GM23248 (cell line): ENCODE measurements around the gene UQCRQ. TPM values are rescaled to one million over a fixed set of nuclear protein-coding genes. Genes with fewer than 3 reads are reported as not detected.

Experiments used
- DNase-seq: peaks from one replicate; pipeline ENCODE4 v3.0.0-alpha.2; 2015
- H2AFZ ChIP-seq: fragments of 200-600 bp; sonication (generic); 2 replicates; pipeline ENCODE4 v1.6.1; 2016; ENCODE audit warnings: antibody characterized with exemption
- H3F3A ChIP-seq: fragments of 200-600 bp; sonication (generic); 2 replicates; pipeline ENCODE4 v1.6.1; 2016; ENCODE audit warnings: mild to moderate bottlenecking, antibody characterized with exemption, mixed run types; ENCODE audit not compliant: insufficient read depth
- H3K27ac ChIP-seq: fragments of 200-600 bp; sonication (generic); 2 replicates; pipeline ENCODE4 v1.5.1; 2016; ENCODE audit warnings: mild to moderate bottlenecking
- H3K27me3 ChIP-seq: fragments of 200-600 bp; sonication (generic); replicated peaks from 2 replicates; pipeline ENCODE4 v1.6.1; 2016; ENCODE audit warnings: mild to moderate bottlenecking; ENCODE audit not compliant: insufficient read depth
- H3K36me3 ChIP-seq: fragments of 200-600 bp; sonication (generic); 2 replicates; pipeline ENCODE4 v1.6.1; 2016; ENCODE audit warnings: low read depth, mild to moderate bottlenecking
- H3K4me1 ChIP-seq: fragments of 200-600 bp; sonication (generic); 2 replicates; pipeline ENCODE4 v1.6.1; 2016; ENCODE audit warnings: mild to moderate bottlenecking; ENCODE audit not compliant: insufficient read depth
- H3K4me2 ChIP-seq: fragments of 200-600 bp; sonication (generic); one replicate; pipeline ENCODE4 v1.6.1; 2016; ENCODE audit warnings: mild to moderate bottlenecking; ENCODE audit not compliant: unreplicated experiment
- H3K4me3 ChIP-seq: fragments of 200-600 bp; sonication (generic); 2 replicates; pipeline ENCODE4 v1.5.1; 2016; ENCODE audit warnings: mild to moderate bottlenecking
- H3K79me2 ChIP-seq: fragments of 200-600 bp; sonication (generic); 2 replicates; pipeline ENCODE4 v1.6.1; 2016; ENCODE audit warnings: mild to moderate bottlenecking; ENCODE audit not compliant: insufficient read depth
- H3K9ac ChIP-seq: fragments of 200-600 bp; sonication (generic); 2 replicates; pipeline ENCODE4 v1.6.1; 2016; ENCODE audit warnings: mild to moderate bottlenecking
- H3K9me2 ChIP-seq: fragments of 200-600 bp; sonication (generic); 2 replicates; pipeline ENCODE4 v1.6.1; 2016; ENCODE audit warnings: mixed run types, mild to moderate bottlenecking, moderate library complexity; ENCODE audit not compliant: insufficient read depth
- H3K9me3 ChIP-seq: fragments of 200-600 bp; sonication (generic); one replicate; pipeline ENCODE4 v1.6.1; 2017; ENCODE audit warnings: low read depth
- H4K20me1 ChIP-seq: fragments of 200-600 bp; sonication (generic); 2 replicates; pipeline ENCODE4 v1.6.0; 2016; ENCODE audit not compliant: insufficient read depth
- EZH2 ChIP-seq: fragments of 200-600 bp; sonication (generic); IDR thresholded peaks from 2 replicates; pipeline ENCODE4 v1.6.1; 2018; ENCODE audit warnings: antibody characterized with exemption, mild to moderate bottlenecking; ENCODE audit not compliant: insufficient read depth, poor library complexity, severe bottlenecking
- EZH2phosphoT487 ChIP-seq: fragments of 200-600 bp; sonication (generic); IDR thresholded peaks from 2 replicates; pipeline ENCODE4 v1.6.1; 2018; ENCODE audit warnings: antibody characterized with exemption, moderate library complexity, mild to moderate bottlenecking, low read depth; ENCODE audit not compliant: insufficient read depth
- WGBS, 2 experiments: methylation state at CpG; one replicate each; pipeline ENCODE4 v1.1.6; 2015 to 2017; ENCODE audit warnings: low lambda C conversion rate in 2 of 2, low coverage in 1 of 2; ENCODE audit errors: missing lambda C conversion rate in 2 of 2; 5-methylcytosine and 5-hydroxymethylcytosine counted together
- in situ Hi-C: fragments of 300-500 bp; cut with MboI; formaldehyde crosslinking; loops from 2 replicates; pipeline ENCODE4 v1.15.0; 2020
- polyA plus RNA-seq: library from polyadenylated mRNA; unstranded; fragments of >200 nt; fragmentation: Nextera tagmentation; extraction: Ambion mirVana; gene quantifications from 2 replicates; pipeline ENCODE4 v1.2.1, GENCODE V29; 2016
- total RNA-seq: library from RNA; depleted of rRNA; stranded (reverse); fragments of >200 nt; shearing (Covaris generic); gene quantifications from 2 replicates; pipeline ENCODE4 v1.2.3, GENCODE V29; 2014; rRNA removed

UQCRQ gene
- 77.9 and 138 TPM in 2 replicates for total RNA-seq
- 1,006 and 1,056 TPM in 2 replicates for polyA plus RNA-seq

- WGBS, 2 experiments, result 1% methylated on average over 53 to 55 of the region's 55 CpGs
- Histone ChIP-seq H3K4me2 (peak within 1 kb of the TSS; percentile 86), H3K9me3 (no peaks in the 10 kb centered on the region), H3K36me3 (peaks cover 7% of the 10 kb centered on the region; the same call in 1 of the 2 replicates), H4K20me1 (no peaks in the 10 kb centered on the region), H3F3A (peaks cover 40% of the 10 kb centered on the region), H3K27me3 (no peaks in the 10 kb centered on the region), H3K27ac (peak within 1 kb of the TSS; percentile 93), H3K4me1 (peaks cover 15% of the 10 kb centered on the region), H3K4me3 (peak within 1 kb of the TSS; percentile 96), H3K9me2 (no peaks in the 10 kb centered on the region), H3K9ac (peak within 1 kb of the TSS; percentile 97), H3K79me2 (peaks cover 29% of the 10 kb centered on the region), H2AFZ (peak within 1 kb of the TSS; percentile 95)
- no peak for TF ChIP-seq EZH2phosphoT487
- TF ChIP-seq EZH2, result no peak
- peak; percentile 100 for DNase-seq
- in situ Hi-C loops, result no loop called here
Observed at GRCh38 chr5:132866342-132867045, at the start of gene UQCRQ, which contains the start of gene GDF9. TSS of gene UQCRQ (plus strand) at chr5:132866642. CDS start at chr5:132866882, 240 bp downstream. TSS of gene GDF9 (minus strand) at chr5:132866469. CDS start at chr5:132864533, 1,936 bp downstream.

GRCh38 chr5:132817011-132817410, 49.4 kb upstream of the UQCRQ start:
- Histone ChIP-seq H3K4me3 (no peak overlapping the region), H3K79me2 (no peaks in the 10 kb centered on the region), H3K27ac (no peak overlapping the region), H4K20me1 (no peaks in the 10 kb centered on the region), H3K9me3 (no peaks in the 10 kb centered on the region), H3K9me2 (no peaks in the 10 kb centered on the region), H3K4me2 (no peak overlapping the region), H3K4me1 (peaks cover 8% of the 10 kb centered on the region; the same call in 1 of the 2 replicates), H3K36me3 (no peaks in the 10 kb centered on the region), H3F3A (peaks cover 21% of the 10 kb centered on the region), H2AFZ (peak overlapping the region; percentile 23; the same call in 1 of the 2 replicates), H3K9ac (no peak overlapping the region), H3K27me3 (peaks cover 12% of the 10 kb centered on the region)
- in situ Hi-C loops, result loop anchor here (25.0 kb wide), 1 partner anchor 430 kb away; no protein-coding TSS in a partner anchor
- no peak for TF ChIP-seq EZH2phosphoT487
- no peak for TF ChIP-seq EZH2
- no peak for DNase-seq
- 52 to 58% methylated on average over 1 of the region's 1 CpG for WGBS, 2 experiments

- Histone ChIP-seq H3F3A (peaks cover 21% of the 10 kb centered on the region), H3K4me2 (no peak overlapping the region), H3K4me3 (no peak overlapping the region), H3K79me2 (no peaks in the 10 kb centered on the region), H3K27ac (no peak overlapping the region), H3K9me2 (no peaks in the 10 kb centered on the region), H3K4me1 (peaks cover 8% of the 10 kb centered on the region; the same call in 1 of the 2 replicates), H3K36me3 (no peaks in the 10 kb centered on the region), H2AFZ (no peak overlapping the region), H3K27me3 (no peaks in the 10 kb centered on the region), H3K9ac (no peak overlapping the region), H4K20me1 (no peaks in the 10 kb centered on the region), H3K9me3 (no peaks in the 10 kb centered on the region)
- TF ChIP-seq EZH2phosphoT487, result no peak
- no peak for TF ChIP-seq EZH2
- WGBS, 2 experiments, result 66 to 76% methylated on average over 22 to 26 of the region's 26 CpGs
- no peak for DNase-seq
- in situ Hi-C loops, result loop anchor here (25.0 kb wide), 1 partner anchor 432 kb away; no protein-coding TSS in a partner anchor
Observed at GRCh38 chr5:132819468-132819867, 47.0 kb upstream of the UQCRQ start.

GRCh38 chr5:132820162-132820754, 46.2 kb upstream of the UQCRQ start:
- no peaks in the 10 kb centered on the region for H3K9me2 ChIP-seq
- peaks cover 21% of the 10 kb centered on the region for H3F3A ChIP-seq
- no peak overlapping the region for H3K4me3 ChIP-seq
- H3K4me1 ChIP-seq, result peaks cover 7% of the 10 kb centered on the region; the same call in 1 of the 2 replicates
- in situ Hi-C loops, result loop anchor here (25.0 kb wide), 1 partner anchor 433 kb away; no protein-coding TSS in a partner anchor
- H3K36me3 ChIP-seq, result no peaks in the 10 kb centered on the region
- no peaks in the 10 kb centered on the region for H3K27me3 ChIP-seq
- no peak overlapping the region for H3K4me2 ChIP-seq
- H4K20me1 ChIP-seq, result no peaks in the 10 kb centered on the region
- H3K9me3 ChIP-seq, result no peaks in the 10 kb centered on the region
- TF ChIP-seq EZH2phosphoT487 (no peak), EZH2 (no peak)
- peak; percentile 92 for DNase-seq
- no peak overlapping the region for H2AFZ ChIP-seq
- H3K9ac ChIP-seq, result no peak overlapping the region
- WGBS, 2 experiments, result 30 to 33% methylated on average over 15 of the region's 15 CpGs
- no peak overlapping the region for H3K27ac ChIP-seq
- no peaks in the 10 kb centered on the region for H3K79me2 ChIP-seq
